Measurements from ENCODE around the gene ERBB4. TPM values are rescaled to one million over a fixed set of nuclear protein-coding genes. Genes with fewer than 3 reads are reported as not detected.

ERBB4 gene
- total RNA-seq, 1 donor from 2014 or later = 9.9 TPM

- Mint-ChIP-seq H3K9me3 (no peaks in the 10 kb centered on the region), H3K4me3 (no peak overlapping the region), H3K36me3 (no peaks in the 10 kb centered on the region), H3K27me3 (no peaks in the 10 kb centered on the region), H3K27ac (no peak overlapping the region), H3K4me1 (ENCODE audit: unreplicated experiment) (no peaks in the 10 kb centered on the region)
- no peak for DNase-seq (ENCODE audit: extremely low spot score, unreplicated experiment)
- no peak for TF ChIP-seq CTCF (conservative IDR thresholded peaks at IDR 0.05)
Observed at GRCh38 chr2:212001325-212001724, 537.3 kb downstream of the ERBB4 start.

DNA sequence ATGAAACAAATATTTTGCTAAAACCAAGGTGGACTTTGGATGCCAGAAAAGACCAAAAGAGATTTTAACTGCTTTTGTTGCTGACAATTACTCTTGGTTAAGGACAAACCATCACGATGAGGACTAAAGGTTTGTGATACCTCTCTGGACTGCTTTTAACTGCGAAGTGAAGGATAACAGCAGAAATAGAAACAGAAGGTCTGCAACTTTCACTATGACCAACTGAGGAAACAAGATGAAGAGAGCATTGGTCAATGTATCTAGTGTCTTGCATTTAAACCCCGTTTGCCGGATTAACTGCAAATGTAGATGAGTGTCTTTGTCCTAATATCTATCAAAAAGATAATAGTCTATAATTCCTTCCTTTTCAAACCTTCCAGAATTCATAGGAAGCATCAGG, 541.7 kb downstream of the ERBB4 start:
- Mint-ChIP-seq H3K36me3 (no peaks in the 10 kb centered on the region), H3K4me1 (ENCODE audit: unreplicated experiment) (no peaks in the 10 kb centered on the region), H3K4me3 (no peak overlapping the region), H3K9me3 (no peaks in the 10 kb centered on the region), H3K27me3 (no peaks in the 10 kb centered on the region), H3K27ac (no peak overlapping the region)
- no peak for TF ChIP-seq CTCF (conservative IDR thresholded peaks at IDR 0.05)
- no peak for DNase-seq (ENCODE audit: extremely low spot score, unreplicated experiment)

- H3K4me1 Mint-ChIP-seq (ENCODE audit: unreplicated experiment) = no peaks in the 10 kb centered on the region
- H3K27me3 Mint-ChIP-seq = no peaks in the 10 kb centered on the region
- no peak overlapping the region for H3K27ac Mint-ChIP-seq
- no peaks in the 10 kb centered on the region for H3K9me3 Mint-ChIP-seq
- H3K36me3 Mint-ChIP-seq = no peaks in the 10 kb centered on the region
- no peak for DNase-seq (ENCODE audit: extremely low spot score, unreplicated experiment)
- no peak for TF ChIP-seq CTCF (conservative IDR thresholded peaks at IDR 0.05)
- H3K4me3 Mint-ChIP-seq = no peak overlapping the region
Observed at GRCh38 chr2:211994806-211995205, 543.8 kb downstream of the ERBB4 start.

DNA sequence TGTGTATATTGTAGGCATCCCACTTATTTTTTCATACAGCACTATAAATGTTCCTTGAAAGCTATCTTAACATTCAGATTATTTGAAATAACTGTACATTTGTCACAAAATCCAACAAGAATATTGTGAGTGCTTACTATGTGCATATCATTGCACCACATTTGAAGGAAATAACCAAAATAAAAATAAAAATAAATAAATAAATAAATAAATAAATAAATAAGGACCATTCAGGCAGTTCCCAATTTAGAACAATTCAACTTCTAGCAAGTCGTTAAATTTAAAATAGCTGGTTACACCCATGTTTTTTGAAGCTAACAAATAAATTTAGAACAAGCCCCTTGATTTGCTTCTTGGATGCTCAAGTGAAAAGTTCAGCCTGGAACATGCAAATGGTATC, 548.3 kb downstream of the ERBB4 start:
- H3K27me3 Mint-ChIP-seq = no peaks in the 10 kb centered on the region

DNA sequence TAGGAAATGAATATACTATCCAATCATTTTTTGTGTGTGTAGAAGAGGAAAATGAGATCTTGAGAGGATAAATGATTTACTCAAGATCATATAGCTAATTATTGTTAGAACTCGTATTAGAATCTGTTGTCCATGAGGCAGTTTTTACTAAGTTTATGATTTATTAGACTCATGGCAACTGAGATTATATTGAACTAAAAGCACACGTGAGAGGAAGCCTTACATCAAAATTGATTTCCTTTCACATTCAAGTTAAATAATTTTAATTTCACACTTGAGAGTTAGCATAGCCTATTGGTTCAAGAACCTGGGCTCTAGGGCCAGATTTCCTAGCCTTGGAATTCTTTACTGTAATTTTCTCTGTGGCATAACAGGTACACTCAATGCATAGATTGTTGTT, 552.3 kb downstream of the ERBB4 start:
- Mint-ChIP-seq H3K4me1 (ENCODE audit: unreplicated experiment) (no peaks in the 10 kb centered on the region), H3K9me3 (no peaks in the 10 kb centered on the region), H3K27ac (no peak overlapping the region), H3K36me3 (no peaks in the 10 kb centered on the region), H3K4me3 (no peak overlapping the region), H3K27me3 (no peaks in the 10 kb centered on the region)
- no peak for TF ChIP-seq CTCF (conservative IDR thresholded peaks at IDR 0.05)
- DNase-seq (ENCODE audit: extremely low spot score, unreplicated experiment) = no peak

More for the DNA sequence above, 548.3 kb downstream of the ERBB4 start:
- H3K36me3 Mint-ChIP-seq = no peaks in the 10 kb centered on the region
- H3K4me3 Mint-ChIP-seq = no peak overlapping the region
- no peak overlapping the region for H3K27ac Mint-ChIP-seq
- no peak for TF ChIP-seq CTCF (conservative IDR thresholded peaks at IDR 0.05)
- no peaks in the 10 kb centered on the region for H3K4me1 Mint-ChIP-seq (ENCODE audit: unreplicated experiment)
- H3K9me3 Mint-ChIP-seq = no peaks in the 10 kb centered on the region
- no peak for DNase-seq (ENCODE audit: extremely low spot score, unreplicated experiment)

GRCh38 chr2:211985393-211985792, 553.2 kb downstream of the ERBB4 start:
- H3K27ac Mint-ChIP-seq = no peak overlapping the region
- H3K27me3 Mint-ChIP-seq = no peaks in the 10 kb centered on the region
- no peak for DNase-seq (ENCODE audit: extremely low spot score, unreplicated experiment)
- no peaks in the 10 kb centered on the region for H3K36me3 Mint-ChIP-seq
- no peak overlapping the region for H3K4me3 Mint-ChIP-seq
- TF ChIP-seq CTCF (conservative IDR thresholded peaks at IDR 0.05) = no peak
- H3K4me1 Mint-ChIP-seq (ENCODE audit: unreplicated experiment) = no peaks in the 10 kb centered on the region
- H3K9me3 Mint-ChIP-seq = no peaks in the 10 kb centered on the region

Data from type B pancreatic cell (in vitro differentiated cells).